Glutamatergic neuron (in vitro differentiated cells): ENCODE data around the gene NPSR1. TPM values are rescaled to one million over a fixed set of nuclear protein-coding genes. Genes with fewer than 3 reads are reported as not detected.

ENCODE experiments used
- DNase-seq: peaks from one replicate; pipeline ENCODE4 v3.0.0; 2022
- H3K27ac Mint-ChIP-seq: one replicate; pipeline ENCODE4 v1.8.0; 2020; ENCODE audit warnings: mild to moderate bottlenecking, mixed read lengths, inconsistent platforms; ENCODE audit not compliant: unreplicated experiment
- H3K27me3 Mint-ChIP-seq: one replicate; pipeline ENCODE4 v1.8.0; 2020; ENCODE audit warnings: mild to moderate bottlenecking, moderate library complexity, mixed read lengths, inconsistent platforms; ENCODE audit not compliant: unreplicated experiment
- H3K36me3 Mint-ChIP-seq: one replicate; pipeline ENCODE4 v1.8.0; 2020; ENCODE audit warnings: mild to moderate bottlenecking, mixed read lengths, inconsistent platforms; ENCODE audit not compliant: unreplicated experiment
- H3K4me1 Mint-ChIP-seq: one replicate; pipeline ENCODE4 v1.8.0; 2020; ENCODE audit warnings: mild to moderate bottlenecking, low read depth, mixed read lengths, inconsistent platforms; ENCODE audit not compliant: unreplicated experiment
- H3K4me3 Mint-ChIP-seq: one replicate; pipeline ENCODE4 v1.8.0; 2020; ENCODE audit warnings: mild to moderate bottlenecking, mixed read lengths, inconsistent platforms; ENCODE audit not compliant: unreplicated experiment
- H3K9me3 Mint-ChIP-seq: one replicate; pipeline ENCODE4 v1.8.0; 2020; ENCODE audit warnings: mild to moderate bottlenecking, moderate library complexity, mixed read lengths, inconsistent platforms; ENCODE audit not compliant: unreplicated experiment
- CTCF ChIP-seq: fragments of 200-600 bp; sonication (generic); IDR thresholded peaks from one replicate; pipeline ENCODE4 v1.5.0; 2021; ENCODE audit not compliant: partially characterized antibody, unreplicated experiment
- total RNA-seq: library from RNA; stranded (reverse); fragmentation: NEBNext Ultra II Directional; extraction: Animal tissue kit (Norgen Biotek cat#: 25700); gene quantifications from one replicate; pipeline ENCODE4 v1.2.1, GENCODE V29; 2021; ENCODE audit not compliant: unreplicated experiment

Gene NPSR1
- total RNA-seq, 1 donor from 2014 or later, result not detected

GRCh38 chr7:34652809-34653208 lies 5.2 kb upstream of the NPSR1 start:
- Mint-ChIP-seq H3K27me3 (peaks cover 2% of the 10 kb centered on the region), H3K27ac (no peak overlapping the region), H3K4me3 (no peak overlapping the region), H3K36me3 (no peaks in the 10 kb centered on the region), H3K9me3 (no peaks in the 10 kb centered on the region), H3K4me1 (peaks cover 2% of the 10 kb centered on the region)
- TF ChIP-seq CTCF, result no peak
- no peak for DNase-seq

GRCh38 chr7:34653787-34654186 lies 4.2 kb upstream of the NPSR1 start:
- peaks cover 2% of the 10 kb centered on the region for H3K27me3 Mint-ChIP-seq
- no peak for TF ChIP-seq CTCF
- no peak overlapping the region for H3K27ac Mint-ChIP-seq
- H3K9me3 Mint-ChIP-seq, result no peaks in the 10 kb centered on the region
- no peaks in the 10 kb centered on the region for H3K36me3 Mint-ChIP-seq
- H3K4me1 Mint-ChIP-seq, result peaks cover 2% of the 10 kb centered on the region
- no peak for DNase-seq
- no peak overlapping the region for H3K4me3 Mint-ChIP-seq

GRCh38 chr7:34655384-34655783 lies 2.6 kb upstream of the NPSR1 start:
- H3K27me3 Mint-ChIP-seq, result no peaks in the 10 kb centered on the region
- no peak overlapping the region for H3K4me3 Mint-ChIP-seq
- H3K36me3 Mint-ChIP-seq, result no peaks in the 10 kb centered on the region
- H3K27ac Mint-ChIP-seq, result no peak overlapping the region
- peaks cover 2% of the 10 kb centered on the region for H3K4me1 Mint-ChIP-seq
- no peak for DNase-seq
- no peaks in the 10 kb centered on the region for H3K9me3 Mint-ChIP-seq
- TF ChIP-seq CTCF, result no peak

- Mint-ChIP-seq H3K27ac (no peak overlapping the region), H3K9me3 (no peaks in the 10 kb centered on the region), H3K36me3 (no peaks in the 10 kb centered on the region), H3K27me3 (no peaks in the 10 kb centered on the region), H3K4me1 (peaks cover 2% of the 10 kb centered on the region), H3K4me3 (no peak overlapping the region)
- no peak for DNase-seq
- no peak for TF ChIP-seq CTCF
Measured at GRCh38 chr7:34656041-34656440, 2.0 kb upstream of the NPSR1 start.

GRCh38 chr7:34659472-34660075 lies 1.6 kb downstream of the NPSR1 start:
- Mint-ChIP-seq H3K4me1 (no peaks in the 10 kb centered on the region), H3K4me3 (no peak overlapping the region), H3K9me3 (no peaks in the 10 kb centered on the region), H3K27ac (no peak overlapping the region), H3K36me3 (no peaks in the 10 kb centered on the region), H3K27me3 (no peaks in the 10 kb centered on the region)
- no peak for TF ChIP-seq CTCF
- no peak for DNase-seq
